ENCODE data around the gene TLE6.
"Not testable (repeated sequence)": the region's sequence is repeated elsewhere in the genome, so short reads cannot be mapped to it uniquely, and the experiment has no call there.

The TLE6 gene

DNA sequence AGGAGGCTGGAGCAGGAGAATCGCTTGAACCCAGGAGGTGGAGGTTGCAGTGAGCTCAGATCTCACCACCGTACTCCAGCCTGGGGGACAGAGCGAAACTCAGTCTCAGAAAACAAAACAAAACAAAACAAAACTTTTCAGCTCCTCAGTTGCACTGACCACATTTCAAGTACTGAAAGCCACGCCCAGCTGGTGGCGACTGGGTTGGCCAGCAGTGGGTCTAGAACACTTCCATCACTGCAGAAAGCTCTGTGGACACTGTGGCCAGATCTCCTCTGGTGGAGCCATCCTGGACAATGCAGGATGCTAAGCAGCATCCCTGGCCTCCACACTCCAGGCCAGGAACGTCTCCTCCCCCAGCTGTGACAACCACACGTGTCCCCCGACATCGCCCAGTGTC lies 30.6 kb downstream of the TLE6 start:
- H3K27me3 Mint-ChIP-seq (ENCODE audit: low read depth, poor library complexity): peaks cover 96% of the 10 kb centered on the region
- H3K27ac Mint-ChIP-seq: no peak overlapping the region
- DNase-seq: no peak
- no peaks in the 10 kb centered on the region for H3K9me3 Mint-ChIP-seq
- TF ChIP-seq, protein P1, sequence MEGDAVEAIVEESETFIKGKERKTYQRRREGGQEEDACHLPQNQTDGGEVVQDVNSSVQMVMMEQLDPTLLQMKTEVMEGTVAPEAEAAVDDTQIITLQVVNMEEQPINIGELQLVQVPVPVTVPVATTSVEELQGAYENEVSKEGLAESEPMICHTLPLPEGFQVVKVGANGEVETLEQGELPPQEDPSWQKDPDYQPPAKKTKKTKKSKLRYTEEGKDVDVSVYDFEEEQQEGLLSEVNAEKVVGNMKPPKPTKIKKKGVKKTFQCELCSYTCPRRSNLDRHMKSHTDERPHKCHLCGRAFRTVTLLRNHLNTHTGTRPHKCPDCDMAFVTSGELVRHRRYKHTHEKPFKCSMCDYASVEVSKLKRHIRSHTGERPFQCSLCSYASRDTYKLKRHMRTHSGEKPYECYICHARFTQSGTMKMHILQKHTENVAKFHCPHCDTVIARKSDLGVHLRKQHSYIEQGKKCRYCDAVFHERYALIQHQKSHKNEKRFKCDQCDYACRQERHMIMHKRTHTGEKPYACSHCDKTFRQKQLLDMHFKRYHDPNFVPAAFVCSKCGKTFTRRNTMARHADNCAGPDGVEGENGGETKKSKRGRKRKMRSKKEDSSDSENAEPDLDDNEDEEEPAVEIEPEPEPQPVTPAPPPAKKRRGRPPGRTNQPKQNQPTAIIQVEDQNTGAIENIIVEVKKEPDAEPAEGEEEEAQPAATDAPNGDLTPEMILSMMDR (IDR thresholded peaks at IDR 0.05): no peak
- no peak overlapping the region for H3K4me3 Mint-ChIP-seq
- H3K36me3 Mint-ChIP-seq (ENCODE audit: low read depth): no peaks in the 10 kb centered on the region
- H3K4me1 Mint-ChIP-seq: no peaks in the 10 kb centered on the region

DNA sequence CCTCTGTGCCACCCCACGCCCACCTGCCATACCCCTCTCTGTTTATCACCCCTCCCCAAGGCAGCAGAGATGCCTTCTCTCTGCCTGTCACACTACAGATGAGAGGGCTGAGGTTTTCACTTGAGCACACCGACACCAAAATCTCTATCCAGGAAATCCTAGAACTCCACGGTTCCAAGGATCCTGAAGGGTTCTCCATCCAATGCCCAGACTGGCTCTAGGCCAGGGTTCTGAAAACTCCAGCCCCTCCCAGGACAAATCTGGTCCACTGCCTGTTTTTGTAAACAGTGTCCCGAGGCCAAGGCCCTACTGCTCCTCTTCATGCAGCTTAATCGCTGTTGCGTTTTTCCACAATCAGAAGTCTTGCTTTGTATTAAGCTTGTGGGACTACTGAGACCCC lies 31.6 kb downstream of the TLE6 start:
- Mint-ChIP-seq H3K9me3 (no peaks in the 10 kb centered on the region), H3K36me3 (ENCODE audit: low read depth) (no peaks in the 10 kb centered on the region), H3K4me1 (no peaks in the 10 kb centered on the region), H3K27me3 (ENCODE audit: low read depth, poor library complexity) (peaks cover 96% of the 10 kb centered on the region), H3K4me3 (no peak overlapping the region), H3K27ac (no peak overlapping the region)
- no peak for DNase-seq
- TF ChIP-seq, protein P1 (IDR thresholded peaks at IDR 0.05): no peak

DNA sequence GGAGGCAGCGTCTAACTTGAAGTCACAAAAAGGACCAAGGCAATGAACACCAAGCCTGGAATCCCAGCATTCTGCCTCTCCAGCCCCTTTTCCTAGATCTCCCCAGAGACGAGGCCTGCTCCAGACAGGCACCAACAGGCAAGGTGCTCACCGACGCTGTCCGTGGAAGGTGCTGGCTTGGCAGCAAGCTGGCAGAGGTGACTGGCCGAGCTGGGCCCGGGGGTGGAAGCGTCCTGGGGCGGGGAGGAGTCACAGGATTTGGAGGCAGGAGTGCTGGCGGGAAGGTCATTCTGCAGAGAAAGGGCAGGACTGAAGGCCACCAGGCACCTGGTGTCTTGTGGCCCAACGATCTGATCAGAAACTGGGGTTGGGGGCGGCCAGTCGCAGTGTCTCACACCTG lies 33.5 kb downstream of the TLE6 start:
- H3K36me3 Mint-ChIP-seq (ENCODE audit: low read depth): no peaks in the 10 kb centered on the region
- no peaks in the 10 kb centered on the region for H3K4me1 Mint-ChIP-seq
- DNase-seq: no peak
- H3K27ac Mint-ChIP-seq: no peak overlapping the region
- no peak overlapping the region for H3K4me3 Mint-ChIP-seq
- H3K27me3 Mint-ChIP-seq (ENCODE audit: low read depth, poor library complexity): peaks cover 82% of the 10 kb centered on the region
- H3K9me3 Mint-ChIP-seq: no peaks in the 10 kb centered on the region
- TF ChIP-seq, protein P1 (IDR thresholded peaks at IDR 0.05): no peak

DNA sequence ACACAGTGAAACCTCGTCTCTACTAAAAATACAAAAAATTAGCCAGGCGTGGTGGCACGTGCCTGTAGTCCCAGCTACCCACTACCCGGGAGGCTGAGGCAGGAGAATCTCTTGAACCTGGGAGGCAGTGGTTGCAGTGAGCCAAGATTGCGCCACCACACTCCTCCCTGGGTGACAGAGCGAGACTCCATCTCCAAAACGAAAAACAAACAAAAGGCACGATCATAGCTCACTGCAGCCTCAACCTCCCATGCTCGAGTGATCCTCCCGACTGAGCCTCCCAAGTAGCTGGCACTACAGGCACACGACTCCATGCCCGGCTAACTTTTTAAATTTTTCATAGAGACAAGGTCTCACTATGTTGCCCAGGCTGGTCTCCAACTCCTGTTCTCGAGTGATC lies 34.7 kb downstream of the TLE6 start:
- H3K36me3 Mint-ChIP-seq (ENCODE audit: low read depth); H3K4me3 Mint-ChIP-seq; H3K4me1 Mint-ChIP-seq; H3K27ac Mint-ChIP-seq; H3K9me3 Mint-ChIP-seq; DNase-seq: not testable (repeated sequence)
- H3K27me3 Mint-ChIP-seq (ENCODE audit: low read depth, poor library complexity): peaks cover 81% of the 10 kb centered on the region

DNA sequence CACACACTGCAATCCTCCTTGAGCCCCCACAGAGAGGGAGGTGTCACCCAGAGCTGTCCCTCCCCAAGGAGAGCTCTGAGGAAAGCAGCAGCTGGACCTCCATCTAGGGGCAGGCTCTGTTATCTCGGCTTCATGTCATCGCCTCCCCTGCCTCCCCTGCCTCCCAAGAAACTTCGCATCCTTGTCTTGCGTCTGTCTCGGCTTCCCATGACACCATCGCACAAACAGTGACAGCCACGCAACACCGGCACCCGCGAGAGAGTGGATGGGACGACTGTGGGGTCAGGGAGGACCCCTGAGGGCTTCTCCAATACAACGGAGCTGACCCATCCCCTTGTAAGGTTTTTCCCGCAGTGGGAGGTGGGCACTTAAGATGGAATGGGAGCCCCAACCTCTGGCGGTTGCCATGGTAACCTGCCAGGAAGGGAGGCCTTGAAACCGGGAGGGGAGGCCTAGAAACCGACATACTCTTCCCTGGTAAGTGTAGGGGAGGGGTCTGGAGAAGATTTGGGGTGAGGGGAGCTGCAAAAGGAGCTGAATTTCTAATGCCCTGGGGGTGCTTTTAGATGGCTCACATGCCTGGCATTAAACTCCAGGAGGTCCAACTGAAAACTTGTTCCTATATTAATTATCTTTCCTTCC lies 35.4 kb downstream of the TLE6 start:
- Mint-ChIP-seq H3K27ac (no peak overlapping the region), H3K4me3 (no peak overlapping the region), H3K36me3 (ENCODE audit: low read depth) (no peaks in the 10 kb centered on the region), H3K4me1 (no peaks in the 10 kb centered on the region), H3K27me3 (ENCODE audit: low read depth, poor library complexity) (peaks cover 81% of the 10 kb centered on the region), H3K9me3 (no peaks in the 10 kb centered on the region)
- TF ChIP-seq, protein P1 (IDR thresholded peaks at IDR 0.05): no peak
- no peak for DNase-seq

- TF ChIP-seq, protein P1 (IDR thresholded peaks at IDR 0.05): no peak
- Mint-ChIP-seq H3K36me3 (ENCODE audit: low read depth) (no peaks in the 10 kb centered on the region), H3K9me3 (no peaks in the 10 kb centered on the region), H3K4me3 (no peak overlapping the region), H3K4me1 (no peaks in the 10 kb centered on the region), H3K27ac (no peak overlapping the region), H3K27me3 (ENCODE audit: low read depth, poor library complexity) (peaks cover 76% of the 10 kb centered on the region)
- no peak for DNase-seq
Measured at GRCh38 chr19:3013263-3013725, 35.9 kb downstream of the TLE6 start.

Data from nephron progenitor cell (in vitro differentiated cells).